DND-41 (cell line): ENCODE results near the gene ARHGAP30.

Source experiments
- EZH2 ChIP-seq: IDR thresholded peaks from 3 replicates; pipeline ENCODE4 v1.6.1; 2012; ENCODE audit warnings: borderline replicate concordance, low read depth, mild to moderate bottlenecking, moderate library complexity, low read length, inconsistent platforms; ENCODE audit not compliant: severe bottlenecking
- TF ChIP-seq, protein P1 (sequence below): IDR thresholded peaks from 2 replicates; pipeline ENCODE4 v1.5.1; 2012; ENCODE audit warnings: borderline replicate concordance, low read length, moderate library complexity, mild to moderate bottlenecking; ENCODE audit not compliant: poor library complexity, severe bottlenecking; ENCODE audit errors: extremely low read depth

DNA sequence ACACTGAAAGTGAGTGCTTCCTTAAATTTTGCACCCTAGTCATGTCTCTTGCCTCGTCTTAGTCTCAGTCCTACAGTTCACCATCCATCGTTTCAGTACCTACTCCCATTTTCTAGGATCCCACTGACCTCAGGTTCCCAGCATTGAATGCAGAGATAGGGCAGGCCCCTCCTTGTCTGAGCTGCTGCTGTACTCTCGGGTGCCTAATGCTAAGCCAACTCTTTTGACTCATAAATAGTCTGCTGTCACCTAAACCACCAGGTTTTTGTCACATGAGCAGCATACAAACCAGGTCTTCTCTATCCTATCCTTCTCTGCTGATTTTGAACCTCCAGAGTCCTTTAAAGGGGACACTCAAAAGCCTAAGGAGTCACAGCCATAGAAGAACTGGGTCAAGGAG is 3.0 kb downstream of the ARHGAP30 start:
- TF ChIP-seq, protein P1, sequence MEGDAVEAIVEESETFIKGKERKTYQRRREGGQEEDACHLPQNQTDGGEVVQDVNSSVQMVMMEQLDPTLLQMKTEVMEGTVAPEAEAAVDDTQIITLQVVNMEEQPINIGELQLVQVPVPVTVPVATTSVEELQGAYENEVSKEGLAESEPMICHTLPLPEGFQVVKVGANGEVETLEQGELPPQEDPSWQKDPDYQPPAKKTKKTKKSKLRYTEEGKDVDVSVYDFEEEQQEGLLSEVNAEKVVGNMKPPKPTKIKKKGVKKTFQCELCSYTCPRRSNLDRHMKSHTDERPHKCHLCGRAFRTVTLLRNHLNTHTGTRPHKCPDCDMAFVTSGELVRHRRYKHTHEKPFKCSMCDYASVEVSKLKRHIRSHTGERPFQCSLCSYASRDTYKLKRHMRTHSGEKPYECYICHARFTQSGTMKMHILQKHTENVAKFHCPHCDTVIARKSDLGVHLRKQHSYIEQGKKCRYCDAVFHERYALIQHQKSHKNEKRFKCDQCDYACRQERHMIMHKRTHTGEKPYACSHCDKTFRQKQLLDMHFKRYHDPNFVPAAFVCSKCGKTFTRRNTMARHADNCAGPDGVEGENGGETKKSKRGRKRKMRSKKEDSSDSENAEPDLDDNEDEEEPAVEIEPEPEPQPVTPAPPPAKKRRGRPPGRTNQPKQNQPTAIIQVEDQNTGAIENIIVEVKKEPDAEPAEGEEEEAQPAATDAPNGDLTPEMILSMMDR = no peak
- TF ChIP-seq EZH2 = no peak
